ENCODE results near the gene AVP. TPM values are rescaled to one million over a fixed set of nuclear protein-coding genes. Genes with fewer than 3 reads are reported as not detected.

The AVP gene
- total and polyA plus RNA-seq, 2 of the 13 experiments (the other 11 are each of a cell fraction or from before 2014, with no cell fraction given) = 0.12 TPM; not detected in 1

GRCh38 chr20:3115190-3116107, 30.9 kb upstream of the AVP start (continued):
- no peak for TF ChIP-seq SYNCRIP (IDR thresholded peaks at IDR 0.05; ENCODE audit: insufficient read depth, low read depth, low read length)
- no peak for TF ChIP-seq ZBTB20 (CRISPR knock-in tag; IDR thresholded peaks at IDR 0.05; ENCODE audit: borderline replicate concordance, low read depth)
- TF ChIP-seq ZNF598 (CRISPR knock-in tag; IDR thresholded peaks at IDR 0.05; ENCODE audit: borderline replicate concordance) = peak; percentile 76; the same call in 1 of the 2 replicates
- TF ChIP-seq ZFX (CRISPR knock-in tag; IDR thresholded peaks at IDR 0.05; ENCODE audit: low read depth) = peak; percentile 23; the same call in 1 of the 2 replicates
- TF ChIP-seq ZKSCAN5 (CRISPR knock-in tag; IDR thresholded peaks at IDR 0.05) = no peak
- no peak for TF ChIP-seq REPIN1 (CRISPR knock-in tag; IDR thresholded peaks at IDR 0.05; ENCODE audit: borderline replicate concordance, low read depth)
- TF ChIP-seq RFX5 (IDR thresholded peaks at IDR 0.05; ENCODE audit: low read depth, low read length) = no peak
- no peak for TF ChIP-seq GATA4 (IDR thresholded peaks at IDR 0.05; ENCODE audit: borderline replicate concordance, low read depth)
- TF ChIP-seq BORCS8-MEF2B (CRISPR knock-in tag; IDR thresholded peaks at IDR 0.05) = no peak
- TF ChIP-seq HOXA3 (CRISPR knock-in tag; IDR thresholded peaks at IDR 0.05) = peak; percentile 50
- no peak; the same call in 1 of the 2 replicates for TF ChIP-seq HOXA5 (CRISPR knock-in tag; IDR thresholded peaks at IDR 0.05)
- TF ChIP-seq ZNF784 (CRISPR knock-in tag; IDR thresholded peaks at IDR 0.05; ENCODE audit: borderline replicate concordance) = peak; percentile 66; the same call in 1 of the 2 replicates
- TF ChIP-seq FOXM1 (CRISPR knock-in tag; IDR thresholded peaks at IDR 0.05) = no peak
- no peak for TF ChIP-seq POLR2AphosphoS5 (IDR thresholded peaks at IDR 0.05; ENCODE audit: low read depth, low read length)
- TF ChIP-seq ZSCAN22 (CRISPR knock-in tag; IDR thresholded peaks at IDR 0.05) = no peak
- no peak; the same call in 1 of the 2 replicates for TF ChIP-seq ZMYM4 (CRISPR knock-in tag; IDR thresholded peaks at IDR 0.05)
- TF ChIP-seq ZNF224 (CRISPR knock-in tag; IDR thresholded peaks at IDR 0.05) = no peak
- TF ChIP-seq KDM5A (IDR thresholded peaks at IDR 0.05; ENCODE audit: borderline replicate concordance, low read length) = no peak
- TF ChIP-seq ZNF230 (CRISPR knock-in tag; IDR thresholded peaks at IDR 0.05) = peak; percentile 78; the same call in 1 of the 2 replicates
- TF ChIP-seq ZBTB25 (CRISPR knock-in tag; IDR thresholded peaks at IDR 0.05) = 0 out of 2 replicates have a peak, but pooled peaks have one; percentile 37
- peak; percentile 54; the same call in 1 of the 2 replicates for TF ChIP-seq SALL2 (CRISPR knock-in tag; IDR thresholded peaks at IDR 0.05)
- TF ChIP-seq ZBTB7A (CRISPR knock-in tag; IDR thresholded peaks at IDR 0.05) = no peak
- no peak for TF ChIP-seq ZNF317 (CRISPR knock-in tag; IDR thresholded peaks at IDR 0.05)
- no peak for TF ChIP-seq GABPA (IDR thresholded peaks at IDR 0.05; ENCODE audit: low read depth, low read length)
- TF ChIP-seq GABPA (CRISPR knock-in tag; IDR thresholded peaks at IDR 0.05; ENCODE audit: low read depth) = no peak
- peak; percentile 53 for TF ChIP-seq ZNF574 (CRISPR knock-in tag; IDR thresholded peaks at IDR 0.05)
- no peak for TF ChIP-seq SMYD3 (CRISPR knock-in tag; IDR thresholded peaks at IDR 0.05)

Measured in HepG2 (cell line).